Measurements from ENCODE around the gene DOCK4.

DOCK4 gene

DNA sequence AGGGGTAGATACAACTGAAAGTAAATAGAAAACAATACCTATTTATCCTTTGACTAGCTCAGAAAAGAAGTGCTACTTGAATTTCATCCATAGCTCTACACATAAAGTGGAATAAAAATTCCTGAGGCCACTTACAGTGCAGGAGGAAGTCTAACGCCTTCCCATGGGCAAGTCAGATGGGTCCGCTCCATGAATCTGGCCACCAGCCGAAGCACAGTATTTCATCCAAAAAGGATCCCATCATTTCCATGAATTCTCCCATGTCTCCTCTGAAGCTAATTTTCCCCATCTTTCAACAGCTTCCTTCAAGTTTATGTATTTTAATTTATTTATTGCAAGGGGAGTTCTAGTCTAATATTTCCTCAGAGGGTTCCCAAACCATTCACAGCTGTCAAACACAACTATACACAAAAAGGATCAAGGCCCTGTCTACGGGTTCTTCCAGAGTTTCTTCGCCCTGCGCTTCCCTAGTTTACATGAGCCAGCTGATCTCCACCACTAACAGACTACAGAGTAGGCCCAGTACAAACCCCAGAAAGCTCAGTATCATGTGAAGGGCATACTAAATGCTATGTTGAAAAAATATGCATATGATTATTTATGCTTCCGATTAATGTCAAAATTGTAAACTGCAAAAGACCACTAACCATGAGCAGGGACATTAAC is 184.7 kb downstream of the DOCK4 start:
- no peak overlapping the region for H3K27ac ChIP-seq
- TF ChIP-seq, protein P1, sequence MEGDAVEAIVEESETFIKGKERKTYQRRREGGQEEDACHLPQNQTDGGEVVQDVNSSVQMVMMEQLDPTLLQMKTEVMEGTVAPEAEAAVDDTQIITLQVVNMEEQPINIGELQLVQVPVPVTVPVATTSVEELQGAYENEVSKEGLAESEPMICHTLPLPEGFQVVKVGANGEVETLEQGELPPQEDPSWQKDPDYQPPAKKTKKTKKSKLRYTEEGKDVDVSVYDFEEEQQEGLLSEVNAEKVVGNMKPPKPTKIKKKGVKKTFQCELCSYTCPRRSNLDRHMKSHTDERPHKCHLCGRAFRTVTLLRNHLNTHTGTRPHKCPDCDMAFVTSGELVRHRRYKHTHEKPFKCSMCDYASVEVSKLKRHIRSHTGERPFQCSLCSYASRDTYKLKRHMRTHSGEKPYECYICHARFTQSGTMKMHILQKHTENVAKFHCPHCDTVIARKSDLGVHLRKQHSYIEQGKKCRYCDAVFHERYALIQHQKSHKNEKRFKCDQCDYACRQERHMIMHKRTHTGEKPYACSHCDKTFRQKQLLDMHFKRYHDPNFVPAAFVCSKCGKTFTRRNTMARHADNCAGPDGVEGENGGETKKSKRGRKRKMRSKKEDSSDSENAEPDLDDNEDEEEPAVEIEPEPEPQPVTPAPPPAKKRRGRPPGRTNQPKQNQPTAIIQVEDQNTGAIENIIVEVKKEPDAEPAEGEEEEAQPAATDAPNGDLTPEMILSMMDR (IDR thresholded peaks at IDR 0.05): no peak
- no peak for TF ChIP-seq ZFX (IDR thresholded peaks at IDR 0.05; ENCODE audit: borderline replicate concordance)

DNA sequence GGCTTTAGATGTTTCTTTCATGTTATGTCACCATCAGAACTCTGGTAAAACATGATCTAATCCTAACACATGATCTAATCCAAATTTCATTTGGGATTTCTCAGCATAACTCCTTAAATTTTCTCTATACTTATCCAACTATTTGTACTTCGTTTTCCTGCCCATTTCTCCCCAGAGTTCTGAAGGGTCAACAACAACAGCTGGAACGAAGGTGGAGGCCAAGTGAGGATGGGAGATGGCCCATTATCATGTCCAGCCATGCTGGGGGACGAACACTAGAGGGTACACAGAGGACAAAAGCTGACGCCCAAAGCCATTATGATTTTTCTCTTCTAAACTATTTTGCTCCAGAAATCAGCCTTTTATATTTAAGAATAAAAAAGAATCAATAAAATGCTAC is 185.4 kb downstream of the DOCK4 start:
- H3K27ac ChIP-seq: no peak overlapping the region
- no peak for TF ChIP-seq ZFX (IDR thresholded peaks at IDR 0.05; ENCODE audit: borderline replicate concordance)
- TF ChIP-seq, protein P1 (IDR thresholded peaks at IDR 0.05): no peak

GRCh38 chr7:112019932-112020331 is 186.3 kb downstream of the DOCK4 start:
- TF ChIP-seq, protein P1 (IDR thresholded peaks at IDR 0.05): no peak
- TF ChIP-seq ZFX (IDR thresholded peaks at IDR 0.05; ENCODE audit: borderline replicate concordance): no peak
- H3K27ac ChIP-seq: no peak overlapping the region

DNA sequence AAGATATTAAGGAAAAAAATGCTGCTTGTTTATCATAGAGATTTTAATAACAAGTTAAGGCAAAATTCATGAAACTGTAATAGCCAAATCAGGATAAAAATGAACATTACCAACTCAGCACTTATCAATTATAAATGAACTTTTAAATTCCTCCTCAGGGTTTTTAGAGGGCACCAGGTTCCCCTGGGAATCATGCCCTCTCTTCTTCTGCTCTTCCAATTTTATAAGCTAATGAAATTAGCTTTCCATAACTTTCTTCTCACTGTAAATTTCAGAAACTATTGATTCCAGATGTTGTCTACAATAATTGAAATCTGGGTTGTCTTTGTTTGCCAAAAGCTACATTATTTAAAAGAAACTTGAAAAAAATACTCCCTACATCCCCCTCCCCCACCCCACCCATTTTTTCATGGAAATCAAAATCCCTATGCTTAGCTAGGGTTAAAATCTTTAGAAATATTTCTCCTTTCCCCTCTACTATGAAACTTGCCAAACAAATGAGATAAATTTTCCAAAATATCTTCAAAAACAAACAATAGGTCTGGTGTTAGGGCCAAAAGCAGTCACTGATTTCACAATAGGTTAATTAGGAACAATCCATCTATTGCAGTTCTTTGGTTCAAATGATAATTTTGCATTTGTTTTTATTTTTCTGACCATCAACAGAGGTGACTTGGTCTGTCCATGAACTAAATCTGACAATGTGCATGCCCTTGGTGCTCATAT is 187.7 kb downstream of the DOCK4 start:
- H3K27ac ChIP-seq: no peak overlapping the region
- no peak for TF ChIP-seq ZFX (IDR thresholded peaks at IDR 0.05; ENCODE audit: borderline replicate concordance)
- TF ChIP-seq, protein P1 (IDR thresholded peaks at IDR 0.05): no peak

- TF ChIP-seq, protein P1 (IDR thresholded peaks at IDR 0.05): no peak
- no peak for TF ChIP-seq ZFX (IDR thresholded peaks at IDR 0.05; ENCODE audit: borderline replicate concordance)
- no peak overlapping the region for H3K27ac ChIP-seq
These were observed 191.1 kb downstream of the DOCK4 start for GRCh38 chr7:112015146-112015545.

GRCh38 chr7:112014347-112014746 is 191.9 kb downstream of the DOCK4 start:
- H3K27ac ChIP-seq: no peak overlapping the region
- TF ChIP-seq, protein P1 (IDR thresholded peaks at IDR 0.05): no peak
- no peak for TF ChIP-seq ZFX (IDR thresholded peaks at IDR 0.05; ENCODE audit: borderline replicate concordance)

GRCh38 chr7:112013274-112013673 is 192.9 kb downstream of the DOCK4 start:
- TF ChIP-seq ZFX (IDR thresholded peaks at IDR 0.05; ENCODE audit: borderline replicate concordance): no peak
- TF ChIP-seq, protein P1 (IDR thresholded peaks at IDR 0.05): no peak
- H3K27ac ChIP-seq: no peak overlapping the region

Data from 22Rv1 (cell line).